ENCODE results near the gene S100A4.

S100A4 gene

DNA sequence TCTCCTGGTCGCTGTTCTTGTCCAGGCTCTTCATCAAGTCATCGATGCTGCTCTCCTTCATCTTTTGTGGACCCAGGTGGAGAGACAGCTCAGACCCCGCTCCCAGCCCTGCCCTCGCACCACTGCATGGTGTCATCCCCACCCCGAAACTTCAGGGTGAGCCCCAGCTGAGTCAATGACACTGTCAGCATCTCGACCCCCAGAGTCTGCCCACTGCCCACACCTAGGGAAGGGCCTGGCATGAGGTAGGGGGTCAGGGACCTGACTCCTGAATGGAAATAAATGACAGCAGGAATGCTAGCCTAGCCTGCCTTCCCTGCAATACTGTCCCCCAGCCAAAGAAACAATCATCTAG lies 8.3 kb downstream of the S100A4 start:
- Histone ChIP-seq H3K9me2 (replicated peaks; ENCODE audit: low read depth, low read length) (no peaks in the 10 kb centered on the region), H3K4me1 (ENCODE audit: insufficient read depth, low read length, poor library complexity, severe bottlenecking) (peaks cover 77% of the 10 kb centered on the region), H3F3A (ENCODE audit: low read depth) (peaks cover 13% of the 10 kb centered on the region), H3K9me3 (ENCODE audit: insufficient read depth, low read depth, low read length) (no peaks in the 10 kb centered on the region), H3K4me2 (ENCODE audit: low read depth, low read length, poor library complexity, severe bottlenecking) (no peak overlapping the region), H2AFZ (ENCODE audit: low read length) (no peak overlapping the region), H3K36me3 (ENCODE audit: insufficient read depth, low read length) (no peaks in the 10 kb centered on the region), H3K79me2 (ENCODE audit: insufficient read depth, low read length) (peaks cover 37% of the 10 kb centered on the region), H3K9ac (ENCODE audit: low read depth, low read length, poor library complexity, severe bottlenecking) (no peak overlapping the region), H3K27me3 (ENCODE audit: insufficient read depth, low read length, poor library complexity, severe bottlenecking) (no peaks in the 10 kb centered on the region), H3K4me3 (ENCODE audit: low read length, poor library complexity, severe bottlenecking) (no peak overlapping the region), H4K20me1 (ENCODE audit: insufficient read depth, low read length, poor library complexity, severe bottlenecking) (no peaks in the 10 kb centered on the region)
- no peak for TF ChIP-seq EZH2phosphoT487 (IDR thresholded peaks at IDR 0.05; ENCODE audit: borderline replicate concordance)
- TF ChIP-seq, protein P1, sequence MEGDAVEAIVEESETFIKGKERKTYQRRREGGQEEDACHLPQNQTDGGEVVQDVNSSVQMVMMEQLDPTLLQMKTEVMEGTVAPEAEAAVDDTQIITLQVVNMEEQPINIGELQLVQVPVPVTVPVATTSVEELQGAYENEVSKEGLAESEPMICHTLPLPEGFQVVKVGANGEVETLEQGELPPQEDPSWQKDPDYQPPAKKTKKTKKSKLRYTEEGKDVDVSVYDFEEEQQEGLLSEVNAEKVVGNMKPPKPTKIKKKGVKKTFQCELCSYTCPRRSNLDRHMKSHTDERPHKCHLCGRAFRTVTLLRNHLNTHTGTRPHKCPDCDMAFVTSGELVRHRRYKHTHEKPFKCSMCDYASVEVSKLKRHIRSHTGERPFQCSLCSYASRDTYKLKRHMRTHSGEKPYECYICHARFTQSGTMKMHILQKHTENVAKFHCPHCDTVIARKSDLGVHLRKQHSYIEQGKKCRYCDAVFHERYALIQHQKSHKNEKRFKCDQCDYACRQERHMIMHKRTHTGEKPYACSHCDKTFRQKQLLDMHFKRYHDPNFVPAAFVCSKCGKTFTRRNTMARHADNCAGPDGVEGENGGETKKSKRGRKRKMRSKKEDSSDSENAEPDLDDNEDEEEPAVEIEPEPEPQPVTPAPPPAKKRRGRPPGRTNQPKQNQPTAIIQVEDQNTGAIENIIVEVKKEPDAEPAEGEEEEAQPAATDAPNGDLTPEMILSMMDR (conservative IDR thresholded peaks at IDR 0.05; ENCODE audit: low read length) = no peak

DNA sequence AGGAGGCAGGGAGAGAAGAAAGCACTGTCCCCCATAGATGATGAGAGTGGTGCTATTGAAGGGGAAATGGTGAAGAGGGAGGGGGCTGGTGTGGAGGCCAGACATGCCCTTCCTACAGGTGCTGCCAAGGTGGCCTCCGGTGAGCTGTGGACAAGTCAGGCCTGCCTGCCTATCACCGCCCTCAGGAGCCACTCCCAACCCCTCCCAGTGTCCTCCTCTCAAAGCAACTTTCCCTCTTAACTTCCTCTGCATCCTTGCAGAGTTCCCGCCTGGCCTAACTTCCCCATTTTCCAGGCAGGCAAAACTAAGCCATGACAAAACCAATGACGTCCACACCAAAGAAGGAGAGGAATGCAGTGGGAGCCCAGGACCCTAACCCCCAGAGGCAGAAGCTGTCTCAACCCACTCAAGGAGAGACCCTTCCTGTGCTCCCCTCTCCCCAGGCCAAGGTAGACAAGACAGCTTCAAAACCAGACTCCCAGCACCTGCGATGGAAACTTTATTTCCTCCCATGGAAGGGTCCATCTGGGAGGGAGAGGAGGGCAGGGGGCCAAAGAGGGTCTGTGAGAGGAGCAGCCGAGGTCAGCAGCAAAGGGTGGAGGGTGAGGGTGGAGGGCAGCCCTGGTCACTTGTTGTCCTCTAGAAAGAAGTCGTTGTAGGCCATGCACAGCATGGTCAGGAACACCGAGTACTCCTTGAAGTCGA lies 8.8 kb downstream of the S100A4 start:
- no peaks in the 10 kb centered on the region for H3K9me2 ChIP-seq (replicated peaks; ENCODE audit: low read depth, low read length)
- H3K79me2 ChIP-seq (ENCODE audit: insufficient read depth, low read length) = peaks cover 37% of the 10 kb centered on the region
- H3K9ac ChIP-seq (ENCODE audit: low read depth, low read length, poor library complexity, severe bottlenecking) = peak overlapping the region; percentile 94
- TF ChIP-seq, protein P1 (conservative IDR thresholded peaks at IDR 0.05; ENCODE audit: low read length) = no peak
- no peak for TF ChIP-seq EZH2phosphoT487 (IDR thresholded peaks at IDR 0.05; ENCODE audit: borderline replicate concordance)
- H2AFZ ChIP-seq (ENCODE audit: low read length) = no peak overlapping the region
- H3K9me3 ChIP-seq (ENCODE audit: insufficient read depth, low read depth, low read length) = no peaks in the 10 kb centered on the region
- H3K4me3 ChIP-seq (ENCODE audit: low read length, poor library complexity, severe bottlenecking) = peak overlapping the region; percentile 89
- H3K4me1 ChIP-seq (ENCODE audit: insufficient read depth, low read length, poor library complexity, severe bottlenecking) = peaks cover 77% of the 10 kb centered on the region
- H3F3A ChIP-seq (ENCODE audit: low read depth) = peaks cover 16% of the 10 kb centered on the region
- no peaks in the 10 kb centered on the region for H3K27me3 ChIP-seq (ENCODE audit: insufficient read depth, low read length, poor library complexity, severe bottlenecking)
- peak overlapping the region; percentile 81 for H3K4me2 ChIP-seq (ENCODE audit: low read depth, low read length, poor library complexity, severe bottlenecking)
- H3K36me3 ChIP-seq (ENCODE audit: insufficient read depth, low read length) = no peaks in the 10 kb centered on the region
- H4K20me1 ChIP-seq (ENCODE audit: insufficient read depth, low read length, poor library complexity, severe bottlenecking) = no peaks in the 10 kb centered on the region

- Histone ChIP-seq H4K20me1 (ENCODE audit: insufficient read depth, low read length, poor library complexity, severe bottlenecking) (no peaks in the 10 kb centered on the region), H3K4me3 (ENCODE audit: low read length, poor library complexity, severe bottlenecking) (peak overlapping the region; percentile 89), H2AFZ (ENCODE audit: low read length) (peak overlapping the region; percentile 69), H3F3A (ENCODE audit: low read depth) (peaks cover 17% of the 10 kb centered on the region), H3K9me3 (ENCODE audit: insufficient read depth, low read depth, low read length) (no peaks in the 10 kb centered on the region), H3K9me2 (replicated peaks; ENCODE audit: low read depth, low read length) (no peaks in the 10 kb centered on the region), H3K9ac (ENCODE audit: low read depth, low read length, poor library complexity, severe bottlenecking) (peak overlapping the region; percentile 94), H3K4me1 (ENCODE audit: insufficient read depth, low read length, poor library complexity, severe bottlenecking) (peaks cover 77% of the 10 kb centered on the region), H3K79me2 (ENCODE audit: insufficient read depth, low read length) (peaks cover 37% of the 10 kb centered on the region), H3K4me2 (ENCODE audit: low read depth, low read length, poor library complexity, severe bottlenecking) (peak overlapping the region; percentile 94), H3K27me3 (ENCODE audit: insufficient read depth, low read length, poor library complexity, severe bottlenecking) (no peaks in the 10 kb centered on the region), H3K36me3 (ENCODE audit: insufficient read depth, low read length) (no peaks in the 10 kb centered on the region)
- TF ChIP-seq, protein P1 (conservative IDR thresholded peaks at IDR 0.05; ENCODE audit: low read length) = no peak
- no peak for TF ChIP-seq EZH2phosphoT487 (IDR thresholded peaks at IDR 0.05; ENCODE audit: borderline replicate concordance)
Measured at GRCh38 chr1:153536012-153536670, 9.5 kb downstream of the S100A4 start.

Measured in Loucy (cell line).